ENCODE measurements around the gene MYDGF.

Gene MYDGF

DNA sequence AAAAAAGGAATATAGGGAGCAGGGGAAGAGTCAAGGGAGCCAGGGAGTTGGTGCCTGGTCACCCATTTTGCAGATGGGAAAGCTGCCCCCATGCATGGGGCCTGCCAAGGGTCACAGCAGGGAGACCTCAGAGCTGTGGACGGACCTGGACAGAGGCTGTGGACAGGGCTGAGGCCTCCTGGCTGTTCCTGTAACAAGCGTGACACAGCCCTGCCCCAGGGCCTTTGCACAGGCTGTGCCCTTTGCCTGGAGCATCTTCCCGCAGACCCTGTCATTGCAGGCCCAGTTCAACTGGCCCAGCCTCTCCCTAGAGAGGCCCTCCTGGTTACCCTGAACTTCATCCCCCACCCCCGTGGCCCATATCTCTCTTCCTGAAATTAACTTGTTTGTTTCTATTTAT is 24.4 kb downstream of the MYDGF start:
- H3K4me1 Mint-ChIP-seq = peaks cover 5% of the 10 kb centered on the region
- H3K27me3 Mint-ChIP-seq = no peaks in the 10 kb centered on the region
- H3K36me3 Mint-ChIP-seq = no peaks in the 10 kb centered on the region
- H3K27ac Mint-ChIP-seq = no peak overlapping the region
- no peaks in the 10 kb centered on the region for H3K9me3 Mint-ChIP-seq
- H3K4me3 Mint-ChIP-seq = no peak overlapping the region

GRCh38 chr19:4642625-4643024 is 27.5 kb downstream of the MYDGF start:
- H3K4me1 Mint-ChIP-seq = peaks cover 23% of the 10 kb centered on the region
- H3K4me3 Mint-ChIP-seq = no peak overlapping the region
- H3K27me3 Mint-ChIP-seq = no peaks in the 10 kb centered on the region
- no peaks in the 10 kb centered on the region for H3K36me3 Mint-ChIP-seq
- H3K9me3 Mint-ChIP-seq = no peaks in the 10 kb centered on the region
- no peak overlapping the region for H3K27ac Mint-ChIP-seq

DNA sequence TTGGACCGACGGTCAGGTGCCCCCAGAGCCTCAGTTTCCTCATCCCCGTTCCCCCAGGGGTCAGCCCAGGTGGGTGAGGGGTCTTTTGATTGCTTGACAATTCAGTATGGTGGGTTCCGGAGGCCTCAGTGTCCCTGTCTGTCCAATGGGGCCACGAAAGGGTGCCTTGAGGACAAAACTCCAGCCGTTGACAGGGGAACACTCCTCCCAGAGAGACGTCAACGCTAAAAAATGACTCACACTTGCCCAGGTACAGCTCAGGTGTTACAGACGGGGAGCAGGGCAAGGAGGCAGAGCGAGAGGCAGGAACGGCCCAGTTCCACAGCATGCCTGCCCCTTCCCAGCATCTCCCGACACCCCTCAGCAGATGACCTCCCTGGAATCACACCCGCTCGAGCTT is 29.0 kb downstream of the MYDGF start:
- Mint-ChIP-seq H3K9me3 (no peaks in the 10 kb centered on the region), H3K27ac (no peak overlapping the region), H3K4me3 (peak overlapping the region; percentile 26)

DNA sequence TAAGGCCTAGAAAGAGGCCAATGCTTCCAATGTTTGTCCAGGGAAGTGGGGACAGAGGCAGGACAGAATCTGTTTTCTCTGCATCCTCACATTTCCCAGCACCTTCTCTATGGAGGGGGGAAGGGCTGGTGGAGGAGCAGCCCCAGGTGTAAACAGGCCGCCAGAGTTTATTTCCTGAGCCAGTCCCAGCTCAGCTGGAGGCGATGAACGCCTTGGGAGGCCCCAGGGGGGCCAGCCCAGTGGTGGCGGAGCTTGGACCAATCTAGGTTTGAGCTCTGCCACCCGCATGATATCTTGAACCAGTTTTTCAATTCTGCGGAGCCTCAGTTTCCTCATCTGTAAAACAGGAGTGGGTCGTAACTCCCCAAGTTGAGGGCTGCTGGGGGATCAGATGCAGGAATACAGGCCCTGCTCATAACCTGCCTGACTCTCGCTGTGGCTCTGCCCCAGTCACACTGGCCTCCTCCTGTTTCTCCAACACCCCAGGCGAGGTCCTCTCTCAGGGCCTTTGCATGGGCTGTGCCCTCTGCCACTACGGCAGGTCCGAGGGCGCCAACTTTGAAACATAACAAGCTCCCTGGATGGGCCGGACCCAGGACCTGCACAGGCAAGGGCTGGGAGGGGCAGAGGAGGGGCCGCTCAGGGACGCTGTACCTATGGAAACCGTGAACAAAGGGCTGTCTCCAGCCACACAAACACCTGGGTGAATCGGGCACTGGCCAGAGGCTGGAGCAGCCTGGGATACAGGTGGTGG is 29.7 kb downstream of the MYDGF start:
- Mint-ChIP-seq H3K9me3 (no peaks in the 10 kb centered on the region), H3K27ac (peak overlapping the region; percentile 35), H3K4me3 (peak overlapping the region; percentile 94), H3K27me3 (no peaks in the 10 kb centered on the region), H3K4me1 (peaks cover 31% of the 10 kb centered on the region), H3K36me3 (no peaks in the 10 kb centered on the region)

More for the DNA sequence above, 29.0 kb downstream of the MYDGF start:
- Mint-ChIP-seq H3K36me3 (no peaks in the 10 kb centered on the region), H3K4me1 (peaks cover 31% of the 10 kb centered on the region), H3K27me3 (no peaks in the 10 kb centered on the region)

GRCh38 chr19:4639531-4640246 is 30.5 kb downstream of the MYDGF start:
- Mint-ChIP-seq H3K4me3 (peak overlapping the region; percentile 94), H3K27ac (peak overlapping the region; percentile 32), H3K27me3 (no peaks in the 10 kb centered on the region)

DNA sequence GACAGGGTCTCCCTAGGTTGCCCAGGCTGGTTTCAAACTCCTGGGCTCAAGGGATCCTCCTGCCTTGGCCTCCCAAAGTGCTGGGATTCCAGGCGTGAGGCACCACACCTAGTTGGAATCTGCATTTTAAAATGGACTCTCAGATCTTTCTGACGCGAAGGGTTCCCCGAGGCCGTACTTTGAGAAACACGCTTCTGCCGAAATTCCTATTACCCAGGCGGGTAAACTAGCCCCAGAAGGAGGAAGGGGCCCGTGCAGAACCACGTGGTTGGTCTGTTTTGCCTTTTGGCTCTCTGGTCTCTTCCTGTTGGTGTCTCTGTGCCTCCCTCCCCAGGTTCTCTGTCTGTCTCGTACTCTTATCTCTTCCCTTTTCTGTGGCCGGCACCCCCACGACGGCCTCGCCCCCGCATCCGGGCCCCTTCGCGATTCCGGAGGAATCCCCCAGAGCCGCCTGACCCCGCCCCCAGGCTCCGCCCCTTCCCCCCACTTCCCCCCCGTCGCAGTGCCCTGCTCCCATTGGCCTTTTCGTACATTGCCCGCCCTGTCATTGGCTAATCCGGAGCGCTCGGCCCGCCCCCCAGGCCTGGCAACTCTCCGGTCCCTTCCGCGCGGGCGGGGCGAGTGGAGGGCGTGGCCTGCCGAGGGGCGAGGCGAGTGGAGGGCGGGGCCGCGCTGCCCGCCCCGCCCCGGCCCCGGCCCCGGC is 31.2 kb downstream of the MYDGF start, which contains the start of gene TNFAIP8L1:
TNFAIP8L1 (plus strand) TSS at position 689 of the 703 bp plus-strand sequence. CDS start 12,354 bp downstream, outside the sequence.
- Mint-ChIP-seq H3K4me3 (peak within 1 kb of the TSS; percentile 94), H3K36me3 (no peaks in the 10 kb centered on the region), H3K27ac (peak within 1 kb of the TSS; percentile 96), H3K9me3 (no peaks in the 10 kb centered on the region), H3K4me1 (peaks cover 31% of the 10 kb centered on the region), H3K27me3 (no peaks in the 10 kb centered on the region)

More at GRCh38 chr19:4639531-4640246, 30.5 kb downstream of the MYDGF start:
- no peaks in the 10 kb centered on the region for H3K9me3 Mint-ChIP-seq
- peaks cover 31% of the 10 kb centered on the region for H3K4me1 Mint-ChIP-seq
- H3K36me3 Mint-ChIP-seq = no peaks in the 10 kb centered on the region

DNA sequence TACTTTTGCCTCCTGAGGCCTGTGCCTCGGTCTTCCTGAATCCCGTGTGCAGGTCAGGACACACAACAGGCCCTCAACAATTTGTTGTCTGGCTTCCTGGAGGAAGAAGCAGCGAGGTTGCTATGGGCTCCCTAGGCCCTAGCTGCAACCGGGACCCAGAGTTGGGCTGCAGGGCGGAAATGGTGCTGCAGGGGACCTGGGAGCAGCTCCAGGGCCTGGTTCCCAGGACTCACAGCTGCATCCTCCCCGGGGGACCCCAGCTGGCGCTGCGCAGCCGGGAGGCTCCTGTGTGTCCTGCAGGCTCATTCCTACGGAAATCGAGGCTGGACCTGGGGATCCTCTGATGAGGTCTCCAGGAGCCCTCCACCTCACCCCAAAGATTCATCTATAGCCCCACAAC is 31.8 kb downstream of the MYDGF start:
- peaks cover 33% of the 10 kb centered on the region for H3K4me1 Mint-ChIP-seq
- H3K27ac Mint-ChIP-seq = no peak overlapping the region
- no peaks in the 10 kb centered on the region for H3K9me3 Mint-ChIP-seq
- no peaks in the 10 kb centered on the region for H3K27me3 Mint-ChIP-seq
- H3K36me3 Mint-ChIP-seq = no peaks in the 10 kb centered on the region
- peak overlapping the region; percentile 89 for H3K4me3 Mint-ChIP-seq

DNA sequence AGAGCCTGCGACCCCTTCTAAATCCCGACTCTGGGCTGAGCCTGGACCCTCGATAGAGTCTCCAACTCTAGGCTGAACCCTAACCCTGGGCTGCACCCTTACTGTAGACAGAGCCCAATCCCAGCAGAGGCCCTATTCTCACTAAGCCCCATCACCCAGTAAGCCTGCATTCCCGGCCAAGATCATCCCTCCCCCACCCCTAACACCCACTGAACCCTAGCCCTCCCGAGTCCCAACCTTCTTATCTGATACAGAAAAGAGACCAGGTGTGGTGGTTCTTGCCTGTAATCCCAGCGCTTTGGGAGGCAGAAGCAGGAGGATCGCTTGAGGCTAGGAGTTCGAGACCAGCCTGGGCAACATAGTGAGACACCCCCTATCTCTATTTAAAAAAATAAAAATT is 33.4 kb downstream of the MYDGF start:
- no peaks in the 10 kb centered on the region for H3K9me3 Mint-ChIP-seq
- H3K4me1 Mint-ChIP-seq = peaks cover 35% of the 10 kb centered on the region
- H3K27ac Mint-ChIP-seq = no peak overlapping the region
- no peaks in the 10 kb centered on the region for H3K27me3 Mint-ChIP-seq
- H3K36me3 Mint-ChIP-seq = no peaks in the 10 kb centered on the region
- H3K4me3 Mint-ChIP-seq = no peak overlapping the region

DNA sequence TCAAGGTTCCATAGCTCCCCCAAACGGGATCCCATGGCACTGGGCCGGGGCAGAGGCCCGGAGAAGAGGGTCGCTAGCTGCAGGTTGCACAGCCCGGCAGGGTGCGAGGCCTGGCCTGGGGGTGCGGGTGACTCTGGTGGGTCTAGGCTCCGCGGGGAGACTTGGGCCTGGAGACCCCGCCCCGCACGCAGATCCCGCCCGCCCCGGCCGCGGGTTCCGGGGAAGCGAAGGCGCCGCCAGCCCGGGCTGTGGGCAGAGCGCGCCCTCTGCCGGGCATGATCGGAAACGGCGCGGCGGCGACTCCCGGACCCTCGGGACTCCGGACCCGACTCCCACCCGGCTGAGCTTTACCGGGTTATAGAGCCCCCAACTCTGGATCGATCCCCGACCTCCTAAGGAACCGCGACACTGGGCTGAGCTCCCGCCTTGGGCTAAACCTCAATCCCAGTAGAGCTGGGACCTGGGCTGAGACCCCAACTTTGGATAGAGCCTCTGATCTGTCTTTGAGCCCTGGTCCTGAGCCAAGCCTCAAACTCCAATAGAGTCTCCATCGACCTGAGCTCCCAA is 33.9 kb downstream of the MYDGF start:
- peak overlapping the region; percentile 54 for H3K4me3 Mint-ChIP-seq
- peaks cover 33% of the 10 kb centered on the region for H3K4me1 Mint-ChIP-seq
- no peaks in the 10 kb centered on the region for H3K9me3 Mint-ChIP-seq
- H3K36me3 Mint-ChIP-seq = no peaks in the 10 kb centered on the region
- H3K27me3 Mint-ChIP-seq = no peaks in the 10 kb centered on the region
- no peak overlapping the region for H3K27ac Mint-ChIP-seq

- Mint-ChIP-seq H3K36me3 (no peaks in the 10 kb centered on the region), H3K27me3 (no peaks in the 10 kb centered on the region), H3K4me1 (peaks cover 31% of the 10 kb centered on the region), H3K27ac (no peak overlapping the region), H3K9me3 (no peaks in the 10 kb centered on the region), H3K4me3 (peak overlapping the region; percentile 49)
Observed at GRCh38 chr19:4635754-4636116, 34.4 kb downstream of the MYDGF start.

DNA sequence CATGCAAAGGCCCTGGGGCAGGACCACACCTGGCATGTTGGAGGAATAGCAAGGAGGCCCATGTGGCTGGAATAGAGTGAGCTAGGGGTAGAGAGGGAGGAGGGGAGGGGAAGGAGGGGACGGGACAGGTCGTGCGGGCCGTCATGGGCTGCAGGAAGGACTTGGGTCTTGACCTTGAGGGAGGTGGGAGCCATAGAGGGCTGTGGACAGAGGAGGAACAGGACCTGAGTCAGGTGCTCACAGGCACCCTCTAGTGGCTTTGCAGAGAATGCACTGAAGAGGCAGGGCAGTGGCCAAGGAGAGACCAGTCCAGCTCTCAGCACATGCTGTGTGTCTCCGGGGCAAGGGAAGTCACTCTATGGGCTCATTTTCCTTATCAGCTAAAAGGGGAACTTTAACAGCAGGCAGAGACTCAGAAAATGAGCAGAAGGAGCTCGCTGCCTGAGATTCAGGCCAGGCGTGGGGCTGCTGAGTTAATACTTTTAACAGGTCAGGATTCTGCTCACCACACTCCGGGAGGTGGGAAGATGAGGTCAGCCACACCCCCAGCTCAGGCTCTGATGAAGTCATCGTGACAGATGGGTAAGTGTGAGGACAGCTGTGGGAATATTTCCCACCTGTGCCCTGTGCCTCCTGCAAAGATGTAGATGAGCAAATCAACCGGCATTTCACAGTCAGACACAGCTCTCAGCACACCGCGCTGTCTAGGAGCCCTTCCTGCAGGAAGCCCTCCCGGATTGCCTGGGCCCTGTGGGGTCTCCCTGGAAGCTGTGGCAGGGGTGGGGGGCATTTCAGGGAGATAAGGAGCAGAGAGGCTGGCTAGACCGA is 36.8 kb downstream of the MYDGF start:
- Mint-ChIP-seq H3K9me3 (no peaks in the 10 kb centered on the region), H3K27me3 (no peaks in the 10 kb centered on the region), H3K4me1 (peaks cover 13% of the 10 kb centered on the region), H3K27ac (peak overlapping the region; percentile 30), H3K4me3 (no peak overlapping the region), H3K36me3 (no peaks in the 10 kb centered on the region)

DNA sequence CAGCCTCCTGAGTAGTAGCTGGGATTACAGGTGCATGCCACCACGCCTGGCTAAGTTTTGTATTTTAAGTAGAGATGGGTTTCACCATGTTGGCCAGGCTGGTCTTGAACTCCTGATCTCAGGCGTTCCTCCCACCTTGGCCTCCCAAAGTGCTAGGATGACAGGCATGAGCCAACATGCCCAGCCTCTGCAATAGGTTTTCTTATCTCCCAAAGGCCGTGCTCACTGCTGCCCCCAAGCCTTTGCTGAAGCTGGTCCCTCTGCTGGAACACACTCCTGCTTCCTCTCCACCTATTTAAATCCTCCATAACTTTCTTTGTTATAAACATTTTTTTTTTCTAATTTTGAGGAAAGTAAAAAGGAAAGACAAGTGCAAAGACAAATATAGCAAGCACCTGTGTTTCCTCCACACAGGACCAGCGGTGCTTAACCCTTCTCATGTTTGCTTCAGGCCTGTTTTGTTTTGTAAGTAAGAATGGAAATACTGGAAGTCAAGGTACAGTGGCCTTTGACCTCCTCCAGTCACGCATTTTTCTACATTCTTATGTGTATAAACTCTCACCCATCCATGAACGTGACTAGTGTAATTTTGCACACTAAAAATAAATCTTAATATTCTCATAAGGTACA is 45.3 kb downstream of the MYDGF start:
- no peak overlapping the region for H3K27ac Mint-ChIP-seq
- no peaks in the 10 kb centered on the region for H3K36me3 Mint-ChIP-seq
- no peak overlapping the region for H3K4me3 Mint-ChIP-seq
- H3K9me3 Mint-ChIP-seq = no peaks in the 10 kb centered on the region
- H3K27me3 Mint-ChIP-seq = peaks cover 7% of the 10 kb centered on the region
- H3K4me1 Mint-ChIP-seq = no peaks in the 10 kb centered on the region

- no peak overlapping the region for H3K27ac Mint-ChIP-seq
- H3K4me3 Mint-ChIP-seq = no peak overlapping the region
- H3K27me3 Mint-ChIP-seq = peaks cover 7% of the 10 kb centered on the region
- no peaks in the 10 kb centered on the region for H3K36me3 Mint-ChIP-seq
- H3K4me1 Mint-ChIP-seq = no peaks in the 10 kb centered on the region
- H3K9me3 Mint-ChIP-seq = no peaks in the 10 kb centered on the region
Observed at GRCh38 chr19:4624301-4624700, 45.8 kb downstream of the MYDGF start.

GRCh38 chr19:4622695-4623421 is 47.3 kb downstream of the MYDGF start:
- H3K4me3 Mint-ChIP-seq = no peak overlapping the region
- no peaks in the 10 kb centered on the region for H3K36me3 Mint-ChIP-seq
- H3K27me3 Mint-ChIP-seq = peaks cover 8% of the 10 kb centered on the region

More at GRCh38 chr19:4622695-4623421, 47.3 kb downstream of the MYDGF start:
- no peak overlapping the region for H3K27ac Mint-ChIP-seq
- H3K9me3 Mint-ChIP-seq = no peaks in the 10 kb centered on the region
- H3K4me1 Mint-ChIP-seq = no peaks in the 10 kb centered on the region
